H1 (cell line): ENCODE results near the gene TACR2. TPM values are rescaled to one million over a fixed set of nuclear protein-coding genes. Genes with fewer than 3 reads are reported as not detected.

Experiments used
- CTCF ChIA-PET: fragments of 300-600 bp; sonication (Branson Sonifier 250); formaldehyde crosslinking; loops from one replicate; lab custom pipeline; 2021; ENCODE audit not compliant: partially characterized antibody; lab: Charles Lee
- POLR2A ChIA-PET: fragments of 300-600 bp; sonication (Branson Sonifier 250); formaldehyde crosslinking; loops from one replicate; lab custom pipeline; 2021; ENCODE audit warnings: inconsistent platforms; ENCODE audit not compliant: partially characterized antibody; lab: Charles Lee
- DNase-seq, 2 experiments: peaks; one replicate each; pipeline versions ENCODE4 v3.0.0 to v3.0.0-alpha.2; 2010 to 2022; ENCODE audit warnings: low spot score in 2 of 2, low read depth in 1 of 2, mixed read lengths in 1 of 2
- FAIRE-seq: peaks from 2 replicates; lab custom pipeline; 2011; peaks lifted over from hg19 to GRCh38; lab: Jason Lieb, UNC
- H2AFZ ChIP-seq: 2 replicates; pipeline ENCODE4 v1.8.1; 2012; ENCODE audit warnings: low read length, inconsistent platforms
- H2AK5ac ChIP-seq: 2 replicates; pipeline ENCODE4 v1.6.1; 2013; ENCODE audit warnings: low read depth, low read length
- H2BK120ac ChIP-seq: replicated peaks from 2 replicates; pipeline ENCODE3; 2013; ENCODE audit warnings: low read depth, low read length, inconsistent platforms
- H2BK12ac ChIP-seq: 2 replicates; pipeline ENCODE4 v1.6.1; 2013; ENCODE audit warnings: low read depth, low read length
- H2BK15ac ChIP-seq: 2 replicates; pipeline ENCODE4 v1.6.1; 2013; ENCODE audit warnings: low read length
- H2BK20ac ChIP-seq: 2 replicates; pipeline ENCODE4 v1.6.1; 2013; ENCODE audit warnings: low read length
- H2BK5ac ChIP-seq: 2 replicates; pipeline ENCODE4 v1.6.1; 2013; ENCODE audit warnings: low read depth, low read length
- H3K14ac ChIP-seq: 2 replicates; pipeline ENCODE4 v1.6.1; 2013; ENCODE audit warnings: inconsistent platforms; ENCODE audit not compliant: insufficient read length
- H3K18ac ChIP-seq: 2 replicates; pipeline ENCODE4 v1.6.1; 2013; ENCODE audit warnings: low read length; ENCODE audit errors: extremely low read depth
- H3K23ac ChIP-seq: 2 replicates; pipeline ENCODE4 v1.6.1; 2013; ENCODE audit warnings: inconsistent platforms; ENCODE audit not compliant: insufficient read length
- H3K23me2 ChIP-seq: 2 replicates; pipeline ENCODE4 v1.6.1; 2013; ENCODE audit warnings: low read depth, low read length
- H3K27ac ChIP-seq: 2 replicates; pipeline ENCODE4 v1.6.1; 2011; ENCODE audit warnings: low read depth, low read length, inconsistent platforms
- H3K27me3 ChIP-seq, 4 experiments: replicated peaks in 1 of 4; 1 replicate in 1 of 4; 2 replicates in 3 of 4; pipeline versions ENCODE4 v1.6.1 to v1.8.1; 2011 to 2013; ENCODE audit warnings: low read length in 3 of 4, mild to moderate bottlenecking in 3 of 4, inconsistent platforms in 2 of 4, mixed read lengths in 2 of 4, moderate library complexity in 1 of 4; ENCODE audit not compliant: control insufficient read depth in 3 of 4, insufficient read depth in 3 of 4; ENCODE audit errors: extremely low read depth in 1 of 4
- H3K36me3 ChIP-seq, 4 experiments: 2 replicates each; pipeline versions ENCODE4 v1.6.1 to v1.8.1; 2011 to 2013; ENCODE audit warnings: mild to moderate bottlenecking in 4 of 4, low read length in 3 of 4, moderate library complexity in 2 of 4, control low read depth in 1 of 4, inconsistent platforms in 1 of 4; ENCODE audit not compliant: insufficient read depth in 4 of 4, control insufficient read depth in 2 of 4
- H3K4ac ChIP-seq: replicated peaks from 2 replicates; pipeline ENCODE3; 2013; ENCODE audit warnings: low read length, low read depth, mixed read lengths, inconsistent platforms; ENCODE audit not compliant: insufficient read length
- H3K4me1 ChIP-seq, 4 experiments: replicated peaks in 1 of 4; 1 replicate in 1 of 4; 2 replicates in 3 of 4; pipeline versions ENCODE4 v1.6.1 to v1.8.1; 2011 to 2013; ENCODE audit warnings: low read length in 3 of 4, inconsistent platforms in 2 of 4, mixed read lengths in 1 of 4; ENCODE audit not compliant: insufficient read depth in 4 of 4, control insufficient read depth in 3 of 4
- H3K4me2 ChIP-seq, 2 experiments: 2 replicates each; pipeline versions ENCODE4 v1.6.1 to v1.8.1; 2011 to 2013; ENCODE audit warnings: low read depth in 2 of 2, low read length in 2 of 2, control low read depth in 1 of 2, inconsistent platforms in 1 of 2, mild to moderate bottlenecking in 1 of 2; ENCODE audit not compliant: insufficient read depth in 1 of 2
- H3K4me3 ChIP-seq, 4 experiments: fragments of 200-600, 300-600 bp in 1 of 4; sonication (generic), shearing (Covaris generic), sonication (Bioruptor Twin) in 1 of 4; 2 replicates each; pipeline versions ENCODE4 v1.5.1 to v1.8.1; 2011 to 2016; ENCODE audit warnings: low read length in 4 of 4, low read depth in 3 of 4, control low read depth in 2 of 4, inconsistent platforms in 2 of 4, mild to moderate bottlenecking in 2 of 4, mixed read lengths in 1 of 4, moderate library complexity in 1 of 4; ENCODE audit not compliant: insufficient read depth in 2 of 4; ENCODE audit errors: extremely low read depth in 1 of 4
- H3K56ac ChIP-seq: replicated peaks from 2 replicates; pipeline ENCODE3; 2013; ENCODE audit warnings: low read depth, mild to moderate bottlenecking, mixed read lengths, low read length, inconsistent platforms; ENCODE audit not compliant: insufficient read length
- H3K79me1 ChIP-seq: 2 replicates; pipeline ENCODE4 v1.6.1; 2013; ENCODE audit warnings: low read depth, low read length, control low read depth
- H3K79me2 ChIP-seq, 2 experiments: 2 replicates each; pipeline versions ENCODE4 v1.6.1 to v1.8.1; 2012 to 2013; ENCODE audit warnings: low read length in 2 of 2, mild to moderate bottlenecking in 2 of 2, inconsistent platforms in 1 of 2; ENCODE audit not compliant: insufficient read depth in 2 of 2, control insufficient read depth in 1 of 2
- H3K9ac ChIP-seq, 4 experiments: replicated peaks in 1 of 4; 1 replicate in 1 of 4; 2 replicates in 3 of 4; pipeline versions ENCODE4 v1.6.1 to v1.8.1; 2011 to 2013; ENCODE audit warnings: low read depth in 3 of 4, low read length in 3 of 4, control low read depth in 2 of 4, mild to moderate bottlenecking in 2 of 4, moderate library complexity in 2 of 4, inconsistent platforms in 1 of 4; ENCODE audit errors: extremely low read depth in 1 of 4
- H3K9me3 ChIP-seq, 2 experiments: 2 replicates each; pipeline versions ENCODE4 v1.6.1 to v1.8.1; 2012 to 2013; ENCODE audit warnings: mild to moderate bottlenecking in 2 of 2, moderate library complexity in 2 of 2, control low read depth in 1 of 2, inconsistent platforms in 1 of 2, low read depth in 1 of 2, low read length in 1 of 2, mixed read lengths in 1 of 2; ENCODE audit not compliant: insufficient read depth in 2 of 2
- H4K20me1 ChIP-seq, 2 experiments: replicated peaks in 1 of 2; 2 replicates each; pipeline versions ENCODE3 to v1.8.1; 2011 to 2013; ENCODE audit warnings: inconsistent platforms in 2 of 2, low read length in 2 of 2, mild to moderate bottlenecking in 1 of 2; ENCODE audit not compliant: insufficient read depth in 2 of 2, control insufficient read depth in 1 of 2
- H4K5ac ChIP-seq: 2 replicates; pipeline ENCODE4 v1.6.1; 2013; ENCODE audit warnings: low read length, low read depth, mixed read lengths, inconsistent platforms; ENCODE audit not compliant: insufficient read length
- H4K8ac ChIP-seq: 2 replicates; pipeline ENCODE4 v1.8.0; 2013; ENCODE audit warnings: mild to moderate bottlenecking, moderate library complexity, low read length, inconsistent platforms; ENCODE audit not compliant: insufficient read depth; ENCODE audit errors: extremely low read depth
- H4K91ac ChIP-seq: replicated peaks from 2 replicates; pipeline ENCODE3; 2013; ENCODE audit warnings: low read length, mixed read lengths, inconsistent platforms; ENCODE audit not compliant: insufficient read length
- WGBS, 2 experiments: shearing (Covaris generic) in 1 of 2; methylation state at CpG; one replicate each; pipeline versions ENCODE4 v1.1.6 to v1.1.7; 2013 to 2015; ENCODE audit warnings: low lambda C conversion rate in 2 of 2, mixed read lengths in 2 of 2, inconsistent platforms in 1 of 2, low coverage in 1 of 2, missing lambda C conversion rate in 1 of 2; ENCODE audit not compliant: insufficient replicate concordance in 2 of 2, insufficient coverage in 1 of 2, insufficient read length in 1 of 2; ENCODE audit errors: extremely low coverage in 1 of 2, missing lambda C conversion rate in 1 of 2; 5-methylcytosine and 5-hydroxymethylcytosine counted together
- polyA plus RNA-seq, 7 experiments: library from polyadenylated mRNA; depleted of rRNA in 3 of 7; stranded (reverse) in 5 of 7; unstranded in 2 of 7; fragments of >200 nt in 5 of 7; fragments of 200-250 nt in 2 of 7; gene quantifications; 1 replicate in 5 of 7; 2 replicates in 1 of 7; 4 replicates in 1 of 7; pipeline versions ENCODE4 v1.2.1 to v1.2.3, GENCODE V29; 2011 to 2013; ENCODE audit warnings: missing spikeins in 2 of 7, mixed read lengths in 2 of 7
- total RNA-seq: library from RNA; stranded (reverse); fragmentation: NEBNext Ultra II Directional; extraction: Animal tissue kit (Norgen Biotek cat#: 25700); gene quantifications from 2 replicates; pipeline ENCODE4 v1.2.1, GENCODE V29; 2021

TACR2 gene
- total and polyA plus RNA-seq, 2 of the 8 experiments (the other 6 are each of a cell fraction or from before 2014, with no cell fraction given), result 0.06 TPM; not detected in 1

DNA sequence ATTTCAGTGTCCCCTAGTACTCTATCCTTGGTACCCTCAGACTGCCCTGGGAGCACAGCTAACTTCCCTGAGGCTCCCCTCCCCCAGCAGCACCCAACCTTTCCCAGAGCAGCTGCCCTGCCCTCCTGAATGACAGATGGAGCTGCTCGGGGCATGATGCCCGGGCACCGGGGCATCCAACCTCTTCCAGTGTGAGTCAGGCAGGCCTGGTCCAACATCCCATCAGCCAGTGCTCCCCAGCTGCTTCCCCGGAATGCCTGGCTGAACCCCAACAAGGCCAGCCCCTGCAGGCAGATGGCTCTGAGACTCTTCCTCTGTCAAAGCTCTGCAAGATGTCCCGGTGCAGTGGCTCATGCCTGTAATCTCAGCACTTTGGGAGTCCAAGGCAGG lies 22.6 kb upstream of the TACR2 start:
- DNase-seq, result no peak
- Histone ChIP-seq H2BK120ac (no peak overlapping the region), H3K79me2 (no peaks in the 10 kb centered on the region), H3K4me3 (no peak overlapping the region), H4K91ac (no peak overlapping the region), H3K27me3 (no peaks in the 10 kb centered on the region), H2BK15ac (no peak overlapping the region), H3K4ac (no peak overlapping the region), H3K27ac (no peak overlapping the region), H2AFZ (no peak overlapping the region), H3K9me3 (no peaks in the 10 kb centered on the region), H3K79me1 (no peaks in the 10 kb centered on the region), H3K23ac (no peak overlapping the region), H2BK12ac (no peak overlapping the region; the same call in 1 of the 2 replicates), H3K4me2 (no peak overlapping the region), H3K56ac (no peak overlapping the region), H3K23me2 (no peaks in the 10 kb centered on the region; the same call in 1 of the 2 replicates), H4K5ac (no peak overlapping the region), H3K4me1 (no peaks in the 10 kb centered on the region), H3K14ac (no peak overlapping the region), H2AK5ac (no peak overlapping the region), H3K9ac (no peak overlapping the region), H2BK20ac (no peak overlapping the region), H3K18ac (no peak overlapping the region), H3K36me3 (no peaks in the 10 kb centered on the region), H4K20me1 (no peaks in the 10 kb centered on the region), H4K8ac (no peak overlapping the region), H2BK5ac (no peak overlapping the region)
- POLR2A ChIA-PET, result no interaction called here
- CTCF ChIA-PET, result interaction anchor here (0.7 to 2.7 kb wide), 8 partner anchors 8 to 76 kb away, joined by 3 to 22 read pairs (median 5); partner anchors contain the start of gene TSPAN15
- 73% methylated on average over 5 of the region's 5 CpGs; no CpG with 5 or more reads in 1 of the 2 experiments for WGBS, 2 experiments
- no peak for FAIRE-seq
